ENCODE measurements around the gene KCNQ5.

The KCNQ5 gene

GRCh38 chr6:72683797-72684196, 61.9 kb downstream of the KCNQ5 start:
- DNase-seq = no peak

- no peak for DNase-seq
Measured at GRCh38 chr6:72689107-72689954, 67.5 kb downstream of the KCNQ5 start.

- no peak for DNase-seq
Measured at GRCh38 chr6:72691249-72691648, 69.4 kb downstream of the KCNQ5 start.

- DNase-seq = no peak
Measured at GRCh38 chr6:72696055-72696454, 74.2 kb downstream of the KCNQ5 start.

DNA sequence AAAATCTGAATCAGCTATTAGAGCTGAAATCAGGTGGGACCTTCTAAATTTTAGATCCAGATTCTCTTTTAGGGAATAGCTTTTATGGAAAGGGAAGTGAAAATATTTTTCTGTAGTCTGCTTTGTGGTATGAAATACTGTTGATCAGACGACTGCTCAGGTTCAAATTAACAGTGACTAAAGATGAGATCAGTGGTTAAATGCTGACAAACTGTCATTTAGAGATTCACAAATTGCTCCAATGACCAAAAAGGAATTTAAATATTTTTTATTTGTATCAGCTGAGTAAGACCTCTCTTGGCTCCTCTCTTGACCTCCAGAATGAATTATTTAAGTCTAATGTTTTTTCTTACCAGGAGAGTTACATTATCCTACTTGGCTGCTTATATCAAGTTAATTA, 77.3 kb downstream of the KCNQ5 start:
- DNase-seq = no peak

GRCh38 chr6:72702421-72702820, 80.6 kb downstream of the KCNQ5 start:
- no peak for DNase-seq

- DNase-seq = no peak
Measured at GRCh38 chr6:72703093-72703492, 81.2 kb downstream of the KCNQ5 start.

- no peak for DNase-seq
Measured at GRCh38 chr6:72704979-72705378, 83.1 kb downstream of the KCNQ5 start.

- DNase-seq = no peak
Measured at GRCh38 chr6:72709431-72709830, 87.6 kb downstream of the KCNQ5 start.

GRCh38 chr6:72711731-72712130, 89.9 kb downstream of the KCNQ5 start:
- DNase-seq = no peak

- DNase-seq = no peak
Measured at GRCh38 chr6:72712910-72713309, 91.0 kb downstream of the KCNQ5 start.

DNA sequence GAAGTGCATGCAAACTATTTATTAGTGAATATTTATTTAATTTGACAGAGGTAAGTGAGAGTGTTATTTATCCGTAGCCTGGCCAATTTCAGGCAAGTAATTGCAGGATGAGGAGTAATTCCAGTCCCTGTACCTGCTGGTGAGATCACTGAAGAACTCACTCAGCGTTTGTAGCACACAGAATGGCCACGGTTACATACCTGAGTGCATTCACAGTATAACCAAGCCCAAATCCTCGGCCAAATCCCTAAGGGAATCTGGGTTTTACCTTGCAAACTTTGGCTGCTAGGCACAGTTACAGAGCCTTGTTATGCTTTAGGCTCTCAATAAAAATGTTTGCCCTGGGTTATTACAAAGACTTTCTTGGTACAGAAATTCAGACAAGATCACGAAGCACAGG, 93.3 kb downstream of the KCNQ5 start:
- no peak for DNase-seq

- no peak for DNase-seq
Measured at GRCh38 chr6:72716916-72717315, 95.1 kb downstream of the KCNQ5 start.

- no peak for DNase-seq
Measured at GRCh38 chr6:72720464-72720863, 98.6 kb downstream of the KCNQ5 start.

- DNase-seq = no peak
Measured at GRCh38 chr6:72721346-72721745, 99.5 kb downstream of the KCNQ5 start.

DNA sequence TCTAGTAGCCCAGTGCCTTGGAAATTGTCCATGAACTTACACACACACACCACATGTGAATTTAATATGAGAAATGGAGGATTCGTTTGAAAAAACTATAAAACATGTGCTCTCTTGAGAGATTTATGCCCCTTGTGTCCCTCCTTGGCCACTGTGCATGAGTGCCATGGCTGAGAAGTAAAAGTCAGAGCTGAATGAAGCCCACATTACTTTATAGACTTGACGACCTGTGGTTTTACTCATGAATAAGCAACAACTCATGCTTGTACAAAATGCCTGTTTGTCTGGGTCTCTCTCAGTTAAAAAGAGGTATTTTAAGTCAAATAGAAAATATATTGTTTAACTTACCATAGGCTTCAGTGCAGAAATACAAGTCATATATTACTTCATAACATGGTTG, 102.7 kb downstream of the KCNQ5 start:
- no peak for DNase-seq

DNA sequence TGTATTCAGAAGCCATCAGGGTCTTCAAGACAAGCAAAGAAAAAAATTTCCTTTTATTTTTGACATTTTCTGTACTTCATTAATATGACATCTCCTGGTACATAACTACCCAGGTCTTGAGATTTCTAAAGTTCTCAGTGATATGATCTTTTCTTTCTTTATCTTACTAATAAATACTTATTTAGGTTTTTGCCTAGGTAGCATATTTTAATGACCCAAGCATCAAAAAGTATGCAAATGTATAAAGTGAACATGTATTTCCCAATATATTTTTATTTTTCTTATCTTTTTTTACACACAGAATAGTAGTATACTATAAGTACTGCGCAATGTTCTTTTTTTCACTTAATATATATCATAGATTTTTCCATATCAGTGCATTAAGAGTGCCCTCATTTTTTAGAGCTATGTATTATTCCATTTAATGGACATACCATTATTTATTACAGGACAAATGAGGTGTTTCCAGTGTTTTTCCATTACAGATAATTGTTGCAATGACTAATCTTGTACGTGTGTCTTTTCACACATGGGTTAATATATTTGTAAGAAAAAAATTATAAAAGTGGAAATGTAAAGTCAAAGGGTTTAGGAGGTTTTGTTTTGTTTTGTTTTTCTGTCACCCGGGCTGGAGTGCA, 107.0 kb downstream of the KCNQ5 start:
- no peak for DNase-seq

- no peak for DNase-seq
Measured at GRCh38 chr6:72733045-72733444, 111.2 kb downstream of the KCNQ5 start.

- no peak for DNase-seq
Measured at GRCh38 chr6:72738091-72738490, 116.2 kb downstream of the KCNQ5 start.

DNA sequence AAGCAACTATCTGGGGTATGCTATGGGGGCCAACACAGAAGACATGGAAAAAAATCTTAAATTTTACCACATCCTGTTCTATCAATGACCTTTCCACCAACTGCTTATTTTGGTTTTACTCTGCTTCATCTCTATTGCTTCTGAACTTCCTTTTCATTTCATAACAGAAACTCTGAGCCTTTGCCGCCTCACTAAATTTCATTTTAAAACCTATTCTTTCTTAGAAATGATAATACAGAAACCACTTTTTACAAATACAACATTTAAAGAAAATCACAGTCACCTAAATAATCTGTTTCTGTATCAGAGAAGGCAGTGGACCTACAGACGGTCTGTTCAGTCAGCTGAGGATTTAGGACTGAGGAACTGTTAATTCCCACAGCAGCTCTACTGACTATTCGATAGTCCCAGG, 117.5 kb downstream of the KCNQ5 start:
- no peak for DNase-seq

GRCh38 chr6:72740135-72740534, 118.3 kb downstream of the KCNQ5 start:
- no peak for DNase-seq

GRCh38 chr6:72741083-72741482, 119.2 kb downstream of the KCNQ5 start:
- no peak for DNase-seq

DNA sequence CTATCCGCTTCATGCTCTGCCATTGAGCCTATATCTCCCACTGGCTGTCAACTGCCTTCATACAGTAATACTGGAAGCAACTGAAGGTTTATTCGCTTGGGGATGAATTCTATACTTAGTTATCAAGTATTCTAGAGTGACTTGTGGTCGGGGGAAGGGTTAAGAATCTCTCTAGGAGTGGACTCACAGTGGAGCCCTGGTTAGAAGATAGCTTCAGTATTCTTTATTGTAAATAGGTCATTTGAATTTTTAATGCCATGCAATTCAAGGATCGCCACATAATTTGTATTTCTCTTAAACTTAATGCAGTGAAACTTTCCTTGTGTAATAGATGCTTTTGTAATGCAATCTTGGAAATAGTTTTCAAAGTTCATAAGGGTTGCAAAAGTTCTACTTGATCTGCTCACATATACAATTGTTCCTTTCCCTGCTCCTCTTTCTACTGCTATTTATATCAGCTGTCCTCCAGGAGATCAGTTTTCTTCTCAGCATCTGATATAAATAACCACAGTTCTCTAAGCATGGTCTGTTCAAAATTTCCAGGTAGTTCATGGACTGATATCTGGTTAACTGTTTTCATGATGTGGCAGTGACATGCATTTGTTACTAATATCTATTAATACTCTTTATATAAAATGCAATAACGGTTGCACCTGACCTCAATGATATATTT, 120.3 kb downstream of the KCNQ5 start:
- no peak for DNase-seq

GRCh38 chr6:72746276-72746675, 124.4 kb downstream of the KCNQ5 start:
- no peak for DNase-seq

Data from CD4-positive, alpha-beta T cell treated with Interleukin-1 beta for 1 hour (primary cell).